H1 (cell line): ENCODE results near the gene TLNRD1. TPM values are rescaled to one million over a fixed set of nuclear protein-coding genes. Genes with fewer than 3 reads are reported as not detected.

Experiments used
- CHD7 ChIP-seq: fragments of 300-600 bp; sonication (generic); IDR thresholded peaks from 2 replicates; pipeline ENCODE4 v1.7.1; 2012; ENCODE audit warnings: low read length, moderate library complexity, mild to moderate bottlenecking, inconsistent platforms; ENCODE audit not compliant: insufficient replicate concordance
- SP4 ChIP-seq: IDR thresholded peaks from 2 replicates; pipeline ENCODE4 v1.6.1; 2012; ENCODE audit warnings: low read length, inconsistent platforms
- polyA plus RNA-seq, 7 experiments: library from polyadenylated mRNA; depleted of rRNA in 3 of 7; stranded (reverse) in 5 of 7; unstranded in 2 of 7; fragments of >200 nt in 5 of 7; fragments of 200-250 nt in 2 of 7; gene quantifications; 1 replicate in 5 of 7; 2 replicates in 1 of 7; 4 replicates in 1 of 7; pipeline versions ENCODE4 v1.2.1 to v1.2.3, GENCODE V29; 2011 to 2013; ENCODE audit warnings: missing spikeins in 2 of 7, mixed read lengths in 2 of 7
- total RNA-seq: library from RNA; stranded (reverse); fragmentation: NEBNext Ultra II Directional; extraction: Animal tissue kit (Norgen Biotek cat#: 25700); gene quantifications from 2 replicates; pipeline ENCODE4 v1.2.1, GENCODE V29; 2021

TLNRD1 gene
- total and polyA plus RNA-seq, 2 of the 8 experiments (the other 6 are each of a cell fraction or from before 2014, with no cell fraction given), result 12.2 to 20.5 TPM

- no peak for TF ChIP-seq CHD7
- no peak for TF ChIP-seq SP4
These were observed 28.4 kb upstream of the TLNRD1 start (continued) for GRCh38 chr15:80972276-80972675.
